Activated CD4-positive, alpha-beta T cell treated with anti-CD3 and anti-CD28 coated beads, Interleukin-2, Interleukin-4, amounts not matched to agents 100 ng/mL and 50 ng/mL, durations not matched to agents 16 hours and 8 hours (primary cell): ENCODE measurements around the gene NOL4L.

Experiments used
- DNase-seq: peaks from one replicate; pipeline ENCODE4 v3.0.0-alpha.2; 2020; ENCODE audit warnings: low spot score

The NOL4L gene

DNA sequence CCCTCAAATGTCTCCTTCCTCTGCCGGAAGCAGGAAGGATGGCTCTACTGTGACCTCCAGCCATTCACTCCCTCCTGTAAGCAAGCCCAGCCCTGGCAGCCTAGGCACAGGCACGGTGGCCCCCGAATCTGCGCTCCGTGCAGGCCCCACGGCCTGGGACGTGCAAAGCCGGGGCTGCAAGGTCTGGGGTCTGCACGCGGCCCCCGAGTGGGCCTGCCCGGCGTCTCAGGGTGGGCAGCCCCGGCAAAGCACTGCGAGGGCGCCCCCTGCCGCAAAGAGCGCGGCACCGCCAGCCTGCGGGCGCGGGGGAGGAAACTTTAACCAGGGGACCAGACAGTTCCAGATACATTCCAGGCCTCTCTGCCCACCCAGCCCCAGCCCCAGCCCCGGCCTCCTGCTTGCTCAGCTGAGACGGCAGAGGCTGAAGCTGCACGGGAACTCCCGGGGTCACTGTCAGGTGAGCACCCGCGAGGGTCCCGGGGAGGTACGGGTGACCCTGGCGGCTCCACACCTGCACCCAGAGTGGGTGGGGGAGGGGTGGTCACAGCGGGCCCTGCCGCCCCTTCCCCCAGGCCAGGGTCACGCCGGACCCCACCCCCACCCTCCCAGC is 128.2 kb downstream of the NOL4L start:
- no peak for DNase-seq

GRCh38 chr20:32455901-32456701 is 129.0 kb downstream of the NOL4L start:
- no peak for DNase-seq

- DNase-seq = no peak
Observed at GRCh38 chr20:32455171-32455900, 129.8 kb downstream of the NOL4L start.

DNA sequence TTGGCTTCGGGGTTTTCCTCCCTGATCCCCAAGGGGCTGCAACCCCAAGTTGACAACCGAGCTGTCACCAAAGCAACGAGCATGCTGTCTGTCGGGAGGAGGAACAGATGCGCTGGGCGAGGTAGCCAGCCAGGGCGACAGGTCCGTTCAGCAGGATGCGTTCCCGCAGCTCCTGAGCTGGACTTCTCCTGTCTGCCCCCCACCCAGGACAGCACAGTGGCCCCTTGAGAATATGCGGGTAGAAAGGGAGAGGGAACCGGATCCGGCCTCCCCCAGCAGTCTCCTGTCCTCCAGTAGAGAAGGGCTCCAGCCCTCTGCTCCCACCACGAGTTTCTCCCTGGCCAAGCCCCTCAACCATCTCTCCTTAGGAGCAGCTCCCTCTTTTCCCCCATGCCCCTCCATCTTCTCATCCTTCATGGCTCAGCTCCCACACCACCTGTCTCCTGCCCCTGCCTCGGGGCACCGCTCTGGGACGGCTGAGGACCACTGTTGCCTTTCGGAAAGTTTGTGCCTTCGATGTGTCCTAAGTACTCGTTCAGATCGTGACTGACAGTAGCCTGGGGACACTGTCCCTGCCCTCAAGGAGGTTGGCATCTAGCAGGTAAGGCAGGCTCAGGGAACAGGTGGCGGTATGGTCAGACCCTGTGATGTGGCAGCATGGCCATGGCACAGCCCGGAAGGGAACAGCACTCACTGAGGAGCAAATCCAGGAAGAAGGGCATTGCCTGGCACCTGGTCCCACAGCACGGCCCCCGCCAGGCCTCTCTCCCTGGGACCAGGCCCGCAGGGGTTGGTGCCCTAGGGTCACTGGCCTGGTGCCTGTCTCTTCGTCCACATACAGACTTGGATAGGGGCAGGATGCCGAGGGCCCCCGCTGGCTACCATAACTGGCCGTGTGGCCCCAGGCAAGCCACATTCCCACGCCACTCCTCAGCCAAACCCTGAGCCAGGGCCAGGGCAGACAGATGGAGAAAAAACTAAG is 130.7 kb downstream of the NOL4L start:
- no peak for DNase-seq

DNA sequence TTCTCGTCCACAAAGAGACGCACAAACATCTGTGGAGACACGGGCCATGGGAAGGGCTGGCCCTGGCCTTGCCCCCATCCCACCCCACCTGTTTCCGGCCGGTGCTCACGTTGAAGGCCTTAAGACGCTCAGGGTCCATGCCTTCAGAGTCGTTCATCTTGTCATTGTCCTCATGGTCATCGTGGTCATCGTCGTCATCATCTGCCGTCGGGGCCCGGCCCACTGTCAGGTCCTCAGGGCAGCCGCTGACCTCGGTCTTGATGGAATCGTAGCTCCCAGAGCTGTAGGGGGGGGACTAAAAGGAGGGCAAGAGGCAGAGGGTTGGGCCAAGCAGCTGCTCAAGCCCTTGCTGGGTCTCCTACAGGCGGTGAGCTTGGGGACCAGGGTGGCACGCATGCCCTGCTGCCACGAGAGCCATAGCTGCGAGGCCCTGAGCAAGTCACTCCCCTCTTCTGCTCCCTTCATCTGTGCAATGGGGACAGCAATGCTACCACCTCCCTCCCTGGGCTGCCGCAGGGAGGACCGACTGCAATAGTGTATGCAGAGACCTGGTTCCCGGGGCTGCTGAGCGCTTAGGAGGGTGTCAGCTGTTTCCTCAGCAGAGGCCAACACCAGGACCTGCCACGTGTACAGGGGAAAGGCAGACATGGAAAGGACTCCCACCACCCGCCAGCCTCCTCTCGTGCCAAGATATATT is 131.5 kb downstream of the NOL4L start:
- no peak for DNase-seq

- no peak for DNase-seq
Observed at GRCh38 chr20:32452776-32453466, 132.2 kb downstream of the NOL4L start.

DNA sequence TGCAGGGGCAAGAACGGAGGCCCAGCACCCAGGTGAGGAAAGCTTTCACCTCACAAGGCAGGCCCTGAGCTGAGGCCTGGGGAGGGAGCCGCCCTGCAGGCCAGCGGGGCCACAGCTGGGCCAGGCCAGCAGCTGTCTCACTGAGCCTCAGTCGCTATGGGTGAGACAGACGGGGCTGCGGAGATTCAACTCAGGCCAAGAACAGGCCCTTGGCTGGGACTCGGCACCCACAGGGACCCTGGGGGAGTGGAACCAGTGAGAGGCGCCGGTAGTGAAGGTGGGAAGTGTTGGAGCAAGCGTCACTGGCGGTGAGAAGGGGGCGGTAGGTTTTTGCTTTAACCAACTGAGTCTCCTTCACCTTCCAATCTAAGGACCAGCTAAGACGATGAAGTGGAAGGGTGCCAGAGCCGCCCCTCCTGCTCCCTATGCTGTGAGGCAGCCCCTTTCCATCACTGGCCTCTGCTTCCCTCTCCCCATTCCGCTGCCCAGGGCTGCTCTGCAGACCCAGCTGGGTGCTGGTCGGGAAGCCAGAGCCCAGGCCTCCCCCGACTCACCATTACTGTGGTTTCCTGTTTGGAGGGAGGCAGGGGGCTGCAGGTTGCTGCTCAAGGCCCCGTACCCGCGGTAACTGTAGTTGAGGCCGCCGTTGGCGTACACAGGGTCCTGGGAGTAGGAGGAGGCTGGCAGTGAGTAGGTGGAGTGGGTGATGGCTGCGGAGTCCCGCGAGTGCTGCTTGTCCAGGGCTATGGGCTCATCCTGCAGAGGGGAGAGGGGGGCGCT is 133.3 kb downstream of the NOL4L start:
- no peak for DNase-seq

GRCh38 chr20:32451340-32451681 is 133.8 kb downstream of the NOL4L start:
- no peak for DNase-seq

DNA sequence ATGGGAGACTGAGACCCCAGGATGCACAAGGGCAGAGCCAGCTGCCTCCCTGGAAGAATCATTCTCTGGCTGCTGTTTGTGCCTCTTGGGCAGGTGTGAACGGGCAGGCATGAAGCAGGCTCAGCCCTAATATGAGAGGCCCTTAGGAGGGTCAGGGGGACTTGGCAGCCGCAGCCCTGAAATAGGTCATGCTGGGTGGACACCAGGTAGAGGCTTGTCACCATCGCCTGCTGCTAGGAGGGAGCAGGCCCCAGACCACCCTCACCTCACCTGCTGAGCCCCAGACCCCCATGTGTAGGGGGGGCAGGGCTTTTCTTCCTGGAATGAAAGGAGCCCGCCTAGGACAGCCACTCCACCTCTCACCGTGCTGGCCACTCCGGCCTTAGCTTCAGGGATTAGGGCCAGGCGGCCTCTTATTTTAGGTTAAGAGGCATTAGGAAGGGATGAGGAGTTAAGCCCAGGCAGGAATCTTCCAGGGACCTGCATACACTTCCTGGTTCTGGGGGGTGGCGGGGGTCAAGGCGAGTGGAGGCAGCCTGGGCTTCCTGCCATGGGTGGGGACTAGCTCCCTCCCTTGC is 134.6 kb downstream of the NOL4L start:
- DNase-seq = no peak

DNA sequence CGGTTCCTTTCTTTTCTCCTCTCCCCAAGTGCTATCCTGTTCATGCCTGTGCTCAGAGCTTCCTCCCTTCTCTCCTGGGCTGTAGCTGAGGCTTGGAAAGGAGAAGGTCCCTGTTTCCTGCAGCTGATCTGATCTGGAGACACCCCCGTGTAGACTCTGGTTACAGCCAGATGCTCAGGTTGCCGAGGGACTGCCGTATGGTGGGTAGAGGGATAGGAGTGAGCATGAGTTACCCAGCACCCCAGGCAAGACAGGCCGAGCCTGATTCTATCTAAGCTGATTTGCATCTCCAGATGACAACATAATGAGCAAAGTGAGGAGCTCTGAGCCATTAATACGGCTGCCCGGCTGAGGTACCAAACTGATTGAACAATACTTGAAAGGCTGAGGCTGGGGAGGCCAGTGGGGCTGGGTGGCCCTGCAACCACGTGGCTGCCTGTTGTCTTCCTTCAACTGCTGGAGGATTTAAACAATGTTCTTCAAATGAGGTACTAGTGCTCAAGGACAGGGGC is 135.2 kb downstream of the NOL4L start:
- no peak for DNase-seq

GRCh38 chr20:32449057-32449889 is 135.9 kb downstream of the NOL4L start:
- no peak for DNase-seq

DNA sequence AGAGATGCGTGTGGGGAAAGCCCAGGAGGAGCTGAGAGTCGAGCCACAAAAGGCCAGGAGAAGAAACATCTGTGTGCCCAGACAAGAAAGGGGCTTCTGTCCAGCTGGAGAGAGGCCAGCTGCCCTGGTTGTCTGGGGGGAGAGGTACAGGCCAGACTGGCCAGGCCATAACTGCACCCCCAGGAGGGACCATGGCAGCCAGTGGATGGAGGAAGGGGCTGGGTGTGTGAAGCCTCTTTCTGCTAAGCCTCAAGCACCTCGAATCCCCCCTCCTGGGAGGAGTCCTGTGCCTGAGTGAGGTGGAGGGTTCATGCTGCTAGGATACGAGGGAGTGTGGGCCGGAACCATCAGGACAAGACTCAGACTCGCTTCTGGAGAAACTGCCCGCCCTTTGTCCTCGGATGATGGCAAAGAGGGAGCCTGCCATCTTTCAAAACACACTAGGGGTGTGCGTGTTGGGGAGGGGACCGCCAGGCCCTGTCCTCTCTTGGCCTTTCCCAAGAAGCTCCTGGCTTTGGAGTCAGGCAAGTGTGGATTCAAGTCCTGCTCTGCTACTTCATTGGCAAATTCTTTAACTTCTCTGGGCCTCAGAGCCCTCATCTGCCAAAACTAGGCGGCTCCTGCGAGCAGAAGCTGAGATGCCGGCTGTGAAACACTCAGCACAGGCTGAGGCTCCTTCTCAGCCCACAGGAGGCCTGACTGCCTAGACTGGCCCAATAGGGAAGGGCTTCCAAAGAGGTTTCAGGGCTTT is 136.7 kb downstream of the NOL4L start:
- no peak for DNase-seq

DNA sequence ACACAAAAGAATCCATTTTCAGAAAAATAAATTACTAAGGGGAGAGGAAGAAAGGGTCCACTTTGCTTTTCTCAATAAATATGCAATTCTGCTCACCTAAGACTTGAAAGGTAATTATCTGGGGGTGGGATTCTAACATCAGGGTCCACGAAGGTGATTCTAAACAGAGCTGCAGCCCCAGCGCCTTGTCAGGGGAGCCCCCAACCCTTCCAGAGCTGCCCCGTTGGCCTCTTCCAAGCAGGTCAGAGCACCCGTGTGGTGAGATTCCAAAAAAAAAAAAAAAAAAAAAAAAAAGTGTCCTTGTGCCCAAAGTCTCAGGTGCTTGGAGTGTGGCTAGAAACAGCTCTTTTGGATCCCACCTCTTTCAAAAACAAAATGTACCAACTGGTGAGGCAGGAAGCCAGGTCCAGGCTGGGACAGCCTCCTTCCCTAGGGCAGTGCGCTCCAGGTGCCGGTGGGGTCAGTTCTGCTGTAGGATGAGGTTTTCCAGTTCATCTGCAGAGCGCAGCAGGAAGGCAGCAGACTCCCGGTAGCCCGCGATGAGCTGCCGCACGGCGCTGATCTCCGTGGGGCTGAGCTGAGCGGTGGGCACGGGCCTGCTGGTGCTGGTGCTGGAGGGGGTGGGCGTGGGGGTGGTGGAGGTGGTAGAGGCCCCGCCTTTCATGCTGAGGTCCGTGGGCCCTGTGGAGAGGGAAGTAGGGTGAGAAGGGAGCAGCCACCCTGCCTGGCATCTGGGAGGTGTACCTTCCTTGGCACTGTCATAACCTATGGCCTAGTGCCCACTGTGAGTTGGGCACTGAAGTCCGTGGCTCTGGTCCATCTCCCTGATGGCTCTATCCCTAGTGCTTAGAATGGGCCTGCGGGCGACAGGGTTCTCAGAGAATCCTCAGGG is 137.8 kb downstream of the NOL4L start:
- DNase-seq = no peak

- no peak for DNase-seq
Observed at GRCh38 chr20:32446301-32447100, 138.6 kb downstream of the NOL4L start.

DNA sequence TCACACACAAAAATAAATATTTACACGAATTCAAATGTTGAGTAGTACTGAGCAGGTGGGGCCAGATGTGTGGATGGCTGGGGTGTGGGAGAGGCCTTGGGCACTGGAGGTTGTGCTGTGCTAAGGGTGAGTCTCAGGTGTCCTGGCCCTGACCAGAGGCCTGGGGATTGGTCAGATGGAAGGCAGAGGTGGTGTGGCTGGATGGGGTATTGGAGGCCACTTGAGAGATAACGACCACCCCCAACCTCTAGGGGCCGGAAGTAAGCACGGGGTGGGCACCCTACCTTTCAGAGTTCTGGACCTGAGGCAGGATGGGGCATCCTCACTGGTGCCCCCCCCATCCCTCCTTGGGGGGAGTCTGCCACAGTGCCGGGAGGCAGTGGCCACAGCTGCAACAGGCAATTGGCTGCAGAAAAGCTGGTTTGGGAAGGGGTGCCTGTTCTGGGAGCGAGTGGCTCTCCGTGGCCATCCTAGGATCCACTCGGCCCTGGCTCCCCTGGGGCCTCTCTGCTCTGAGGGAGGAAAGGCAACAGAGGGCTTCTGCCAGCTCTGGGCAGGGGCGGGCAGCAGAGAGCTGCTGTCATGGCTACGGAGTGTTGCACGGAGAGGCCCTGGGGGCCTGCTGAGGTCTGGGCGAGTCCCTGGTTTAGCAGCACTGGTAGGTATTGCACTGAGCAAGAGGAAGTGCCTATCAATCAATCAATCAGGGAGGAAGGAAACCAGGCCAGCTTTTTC is 139.4 kb downstream of the NOL4L start:
- DNase-seq = no peak
